Right kidney (tissue), 1 donor: ENCODE results near the gene SYNGR2.

Experiments used
- DNase-seq: peaks from one replicate; pipeline ENCODE4 v3.0.0-alpha.2; 2016

SYNGR2 gene

GRCh38 chr17:78196716-78197115 is 28.3 kb downstream of the SYNGR2 start:
- DNase-seq: no peak

GRCh38 chr17:78197147-78197832 is 28.9 kb downstream of the SYNGR2 start:
- no peak for DNase-seq

- no peak for DNase-seq
These were observed 32.1 kb downstream of the SYNGR2 start for GRCh38 chr17:78200451-78200850.

- DNase-seq: no peak
These were observed 34.3 kb downstream of the SYNGR2 start for GRCh38 chr17:78202666-78203065.

- DNase-seq: no peak
These were observed 36.2 kb downstream of the SYNGR2 start for GRCh38 chr17:78204387-78205123.

GRCh38 chr17:78205124-78205775 is 36.9 kb downstream of the SYNGR2 start:
- no peak for DNase-seq

- no peak for DNase-seq
These were observed 37.9 kb downstream of the SYNGR2 start for GRCh38 chr17:78206298-78206697.

- no peak for DNase-seq
These were observed 40.1 kb downstream of the SYNGR2 start for GRCh38 chr17:78208486-78208885.

- DNase-seq: no peak
These were observed 41.7 kb downstream of the SYNGR2 start for GRCh38 chr17:78210111-78210510.

- no peak for DNase-seq
These were observed 42.7 kb downstream of the SYNGR2 start for GRCh38 chr17:78211032-78211431.

GRCh38 chr17:78214016-78214705 is 45.8 kb downstream of the SYNGR2 start, which contains the start of gene BIRC5:
Gene BIRC5, plus strand, starts transcription at chr17:78214253. Its CDS starts 64 bp downstream, at chr17:78214317.
- peak; percentile 81 for DNase-seq

GRCh38 chr17:78214706-78215061 is 46.3 kb downstream of the SYNGR2 start:
- DNase-seq: no peak

GRCh38 chr17:78219396-78220150 is 51.2 kb downstream of the SYNGR2 start:
- no peak for DNase-seq
